Mesendoderm (in vitro differentiated cells): ENCODE data around the gene PDE6C.
A peak's percentile ranks its signal among the peaks of the same experiment; 100 is the strongest.

ENCODE experiments used
- DNase-seq: peaks from one replicate; pipeline ENCODE4 v3.0.0; 2013
- H2AK5ac ChIP-seq: 2 replicates; pipeline ENCODE4 v1.6.1; 2013; ENCODE audit warnings: low read length, inconsistent platforms
- H2BK120ac ChIP-seq: 2 replicates; pipeline ENCODE4 v1.6.1; 2013; ENCODE audit warnings: low read depth, mild to moderate bottlenecking, low read length, moderate library complexity, mixed read lengths
- H2BK15ac ChIP-seq: replicated peaks from 2 replicates; pipeline ENCODE4 v1.6.1; 2013; ENCODE audit warnings: low read depth, mild to moderate bottlenecking, moderate library complexity
- H2BK5ac ChIP-seq: 2 replicates; pipeline ENCODE4 v1.6.1; 2013; ENCODE audit warnings: low read length, inconsistent platforms
- H3K18ac ChIP-seq: 2 replicates; pipeline ENCODE4 v1.6.1; 2013; ENCODE audit warnings: mild to moderate bottlenecking, low read length, mixed read lengths
- H3K23ac ChIP-seq: one replicate; pipeline ENCODE4 v1.6.1; 2013; ENCODE audit warnings: low read length
- H3K27ac ChIP-seq: 2 replicates; pipeline ENCODE4 v1.5.1; 2013; ENCODE audit warnings: low read depth, mild to moderate bottlenecking, inconsistent platforms, low read length, moderate library complexity
- H3K27me3 ChIP-seq: 2 replicates; pipeline ENCODE4 v1.6.1; 2013; ENCODE audit warnings: low read length, control low read depth, mild to moderate bottlenecking, inconsistent platforms; ENCODE audit not compliant: insufficient read depth, poor library complexity
- H3K36me3 ChIP-seq: 2 replicates; pipeline ENCODE4 v1.6.1; 2013; ENCODE audit warnings: low read length, inconsistent platforms; ENCODE audit not compliant: control insufficient read depth, insufficient read depth
- H3K4ac ChIP-seq: one replicate; pipeline ENCODE4 v1.6.1; 2013; ENCODE audit warnings: low read depth, mild to moderate bottlenecking, low read length, moderate library complexity
- H3K4me1 ChIP-seq: 2 replicates; pipeline ENCODE4 v1.6.1; 2013; ENCODE audit warnings: low read depth, low read length, inconsistent platforms; ENCODE audit not compliant: control insufficient read depth
- H3K4me2 ChIP-seq: 2 replicates; pipeline ENCODE4 v1.6.1; 2013; ENCODE audit warnings: low read length
- H3K4me3 ChIP-seq: 2 replicates; pipeline ENCODE4 v1.5.1; 2013; ENCODE audit warnings: mild to moderate bottlenecking, low read length
- H3K56ac ChIP-seq: one replicate; pipeline ENCODE4 v1.6.1; 2013; ENCODE audit warnings: low read length
- H3K79me1 ChIP-seq: 2 replicates; pipeline ENCODE4 v1.6.1; 2013; ENCODE audit warnings: low read length, inconsistent platforms
- H3K79me2 ChIP-seq: 2 replicates; pipeline ENCODE4 v1.6.1; 2013; ENCODE audit warnings: mild to moderate bottlenecking, low read length; ENCODE audit not compliant: control insufficient read depth, insufficient read depth
- H3K9ac ChIP-seq: 2 replicates; pipeline ENCODE4 v1.6.1; 2013; ENCODE audit warnings: low read length, inconsistent platforms
- H4K5ac ChIP-seq: one replicate; pipeline ENCODE4 v1.6.1; 2013; ENCODE audit warnings: low read length
- H4K8ac ChIP-seq: one replicate; pipeline ENCODE4 v1.6.1; 2013; ENCODE audit warnings: low read depth, mild to moderate bottlenecking, control low read depth, low read length, moderate library complexity
- WGBS: extraction: QIAGEN DNeasy Blood & Tissue Kit; methylation state at CpG from one replicate; pipeline ENCODE4 v1.1.7; 2013; ENCODE audit warnings: low lambda C conversion rate, missing lambda C conversion rate; ENCODE audit not compliant: insufficient coverage; ENCODE audit errors: extremely low coverage; 5-methylcytosine and 5-hydroxymethylcytosine counted together

PDE6C gene

GRCh38 chr10:93670372-93670771, 58.0 kb downstream of the PDE6C start:
- Histone ChIP-seq H3K56ac (no peak overlapping the region), H4K5ac (no peak overlapping the region), H3K9ac (no peak overlapping the region), H3K79me2 (no peaks in the 10 kb centered on the region), H3K27ac (no peak overlapping the region), H3K79me1 (no peaks in the 10 kb centered on the region), H2AK5ac (no peak overlapping the region), H3K27me3 (no peaks in the 10 kb centered on the region), H2BK120ac (no peak overlapping the region), H3K4ac (no peak overlapping the region), H3K23ac (no peak overlapping the region), H2BK15ac (no peak overlapping the region), H2BK5ac (no peak overlapping the region), H3K4me3 (no peak overlapping the region), H3K4me2 (no peak overlapping the region), H3K36me3 (peaks cover 1% of the 10 kb centered on the region), H3K18ac (no peak overlapping the region), H4K8ac (no peak overlapping the region), H3K4me1 (no peaks in the 10 kb centered on the region)
- no peak for DNase-seq

GRCh38 chr10:93671042-93671441, 58.7 kb downstream of the PDE6C start:
- Histone ChIP-seq H4K8ac (no peak overlapping the region), H3K9ac (no peak overlapping the region), H2BK15ac (no peak overlapping the region), H3K4me2 (no peak overlapping the region), H3K23ac (no peak overlapping the region), H3K27me3 (no peaks in the 10 kb centered on the region), H3K4me3 (no peak overlapping the region), H3K4me1 (no peaks in the 10 kb centered on the region), H4K5ac (no peak overlapping the region), H3K4ac (no peak overlapping the region), H3K79me2 (no peaks in the 10 kb centered on the region), H3K36me3 (peaks cover 1% of the 10 kb centered on the region), H2BK120ac (no peak overlapping the region), H3K18ac (no peak overlapping the region), H2BK5ac (no peak overlapping the region), H2AK5ac (no peak overlapping the region), H3K56ac (no peak overlapping the region), H3K27ac (no peak overlapping the region), H3K79me1 (no peaks in the 10 kb centered on the region)
- no CpG with 5 or more reads among the region's 2 CpGs for WGBS
- no peak for DNase-seq

- Histone ChIP-seq H3K4ac (no peak overlapping the region), H3K4me2 (no peak overlapping the region), H4K8ac (no peak overlapping the region), H3K79me2 (no peaks in the 10 kb centered on the region), H2BK15ac (no peak overlapping the region), H3K23ac (no peak overlapping the region), H2BK5ac (no peak overlapping the region), H3K4me3 (no peak overlapping the region), H3K4me1 (no peaks in the 10 kb centered on the region), H3K9ac (no peak overlapping the region), H2AK5ac (no peak overlapping the region), H4K5ac (no peak overlapping the region), H2BK120ac (no peak overlapping the region), H3K27me3 (no peaks in the 10 kb centered on the region), H3K18ac (no peak overlapping the region), H3K56ac (no peak overlapping the region), H3K79me1 (no peaks in the 10 kb centered on the region), H3K36me3 (peaks cover under 1% of the 10 kb centered on the region), H3K27ac (no peak overlapping the region)
- WGBS, result no CpG with 5 or more reads among the region's 2 CpGs
- no peak for DNase-seq
Measured at GRCh38 chr10:93672022-93672678, 59.8 kb downstream of the PDE6C start.

- no peak overlapping the region for H3K4me2 ChIP-seq
- no peak overlapping the region for H2BK120ac ChIP-seq
- H3K79me2 ChIP-seq, result no peaks in the 10 kb centered on the region
- no peak overlapping the region for H4K5ac ChIP-seq
- H3K4me3 ChIP-seq, result no peak overlapping the region
- H3K36me3 ChIP-seq, result no peaks in the 10 kb centered on the region
- no peak overlapping the region for H3K9ac ChIP-seq
- H3K23ac ChIP-seq, result no peak overlapping the region
- H3K56ac ChIP-seq, result no peak overlapping the region
- no peaks in the 10 kb centered on the region for H3K27me3 ChIP-seq
- H4K8ac ChIP-seq, result no peak overlapping the region
- no peak overlapping the region for H2AK5ac ChIP-seq
- H3K79me1 ChIP-seq, result no peaks in the 10 kb centered on the region
- WGBS, result no CpG with 5 or more reads among the region's 2 CpGs
- H3K27ac ChIP-seq, result no peak overlapping the region
- no peak overlapping the region for H2BK5ac ChIP-seq
- H3K4ac ChIP-seq, result no peak overlapping the region
- H3K18ac ChIP-seq, result no peak overlapping the region
- no peaks in the 10 kb centered on the region for H3K4me1 ChIP-seq
- no peak overlapping the region for H2BK15ac ChIP-seq
- no peak for DNase-seq
Measured at GRCh38 chr10:93672890-93673289, 60.6 kb downstream of the PDE6C start.

- no peak overlapping the region for H3K18ac ChIP-seq
- H3K9ac ChIP-seq, result no peak overlapping the region
- no peak overlapping the region for H3K4me3 ChIP-seq
- no peak overlapping the region for H3K56ac ChIP-seq
- H2BK120ac ChIP-seq, result no peak overlapping the region
- no peak overlapping the region for H2BK15ac ChIP-seq
- no peak overlapping the region for H4K8ac ChIP-seq
- no peak overlapping the region for H2AK5ac ChIP-seq
- H3K79me2 ChIP-seq, result no peaks in the 10 kb centered on the region
- H2BK5ac ChIP-seq, result no peak overlapping the region
- H3K23ac ChIP-seq, result no peak overlapping the region
- no CpG with 5 or more reads among the region's 2 CpGs for WGBS
- no peaks in the 10 kb centered on the region for H3K79me1 ChIP-seq
- H3K4ac ChIP-seq, result no peak overlapping the region
- no peak overlapping the region for H4K5ac ChIP-seq
- H3K4me2 ChIP-seq, result no peak overlapping the region
- H3K4me1 ChIP-seq, result no peaks in the 10 kb centered on the region
- H3K36me3 ChIP-seq, result no peaks in the 10 kb centered on the region
- DNase-seq, result no peak
- H3K27me3 ChIP-seq, result no peaks in the 10 kb centered on the region
- no peak overlapping the region for H3K27ac ChIP-seq
Measured at GRCh38 chr10:93673791-93674190, 61.5 kb downstream of the PDE6C start.

- no peak overlapping the region for H2BK5ac ChIP-seq
- no peaks in the 10 kb centered on the region for H3K79me2 ChIP-seq
- no peak overlapping the region for H3K4ac ChIP-seq
- no peak overlapping the region for H4K8ac ChIP-seq
- H2BK15ac ChIP-seq, result no peak overlapping the region
- H3K36me3 ChIP-seq, result no peaks in the 10 kb centered on the region
- no peaks in the 10 kb centered on the region for H3K27me3 ChIP-seq
- WGBS, result no CpG with 5 or more reads among the region's 4 CpGs
- peak; percentile 82 for DNase-seq
- no peak overlapping the region for H3K4me2 ChIP-seq
- no peak overlapping the region for H2AK5ac ChIP-seq
- H3K4me3 ChIP-seq, result no peak overlapping the region
- H3K9ac ChIP-seq, result no peak overlapping the region
- no peak overlapping the region for H3K23ac ChIP-seq
- no peak overlapping the region for H3K18ac ChIP-seq
- no peak overlapping the region for H4K5ac ChIP-seq
- H3K56ac ChIP-seq, result no peak overlapping the region
- H3K27ac ChIP-seq, result no peak overlapping the region
- H3K4me1 ChIP-seq, result no peaks in the 10 kb centered on the region
- no peak overlapping the region for H2BK120ac ChIP-seq
- H3K79me1 ChIP-seq, result no peaks in the 10 kb centered on the region
Measured at GRCh38 chr10:93678386-93678785, 66.0 kb downstream of the PDE6C start.
